ENCODE measurements around the gene WDR20.
"Not testable (repeated sequence)": the region's sequence is repeated elsewhere in the genome, so short reads cannot be mapped to it uniquely, and the experiment has no call there.

WDR20 gene

GRCh38 chr14:102140027-102140749 lies 491 bp downstream of the WDR20 start:
- in situ Hi-C loops (cut with HindIII; ENCODE audit: low pct_unique_long_range_greater_than_20kb, low sequenced_read_pairs) = no loop called here
- peak in 1 of 2 experiments; percentile 44 for DNase-seq (ENCODE audit: low read depth in 1 of 2, low spot score in 1 of 2)
- TF ChIP-seq JUND (IDR thresholded peaks at IDR 0.05; ENCODE audit: low read depth) = no peak

- DNase-seq (ENCODE audit: low read depth in 1 of 2, low spot score in 1 of 2) = peak; percentile 27 to 63
- in situ Hi-C loops (cut with HindIII; ENCODE audit: low pct_unique_long_range_greater_than_20kb, low sequenced_read_pairs) = no loop called here
- no peak for TF ChIP-seq JUND (IDR thresholded peaks at IDR 0.05; ENCODE audit: low read depth)
Measured at GRCh38 chr14:102140750-102141145, 1.1 kb downstream of the WDR20 start.

- no peak for DNase-seq (ENCODE audit: low read depth in 1 of 2, low spot score in 1 of 2)
- in situ Hi-C loops (cut with HindIII; ENCODE audit: low pct_unique_long_range_greater_than_20kb, low sequenced_read_pairs) = no loop called here
- no peak for TF ChIP-seq JUND (IDR thresholded peaks at IDR 0.05; ENCODE audit: low read depth)
Measured at GRCh38 chr14:102141797-102142196, 2.1 kb downstream of the WDR20 start.

- TF ChIP-seq JUND (IDR thresholded peaks at IDR 0.05; ENCODE audit: low read depth) = no peak
- in situ Hi-C loops (cut with HindIII; ENCODE audit: low pct_unique_long_range_greater_than_20kb, low sequenced_read_pairs) = no loop called here
- DNase-seq (ENCODE audit: low read depth in 1 of 2, low spot score in 1 of 2) = no peak
Measured at GRCh38 chr14:102144914-102145313, 5.2 kb downstream of the WDR20 start.

- no peak for DNase-seq (ENCODE audit: low read depth in 1 of 2, low spot score in 1 of 2)
- no peak for TF ChIP-seq JUND (IDR thresholded peaks at IDR 0.05; ENCODE audit: low read depth)
- in situ Hi-C loops (cut with HindIII; ENCODE audit: low pct_unique_long_range_greater_than_20kb, low sequenced_read_pairs) = no loop called here
Measured at GRCh38 chr14:102145395-102145794, 5.7 kb downstream of the WDR20 start.

- in situ Hi-C loops (cut with HindIII; ENCODE audit: low pct_unique_long_range_greater_than_20kb, low sequenced_read_pairs) = no loop called here
- DNase-seq (ENCODE audit: low read depth in 1 of 2, low spot score in 1 of 2) = no peak
Measured at GRCh38 chr14:102146423-102146822, 6.7 kb downstream of the WDR20 start.

GRCh38 chr14:102150083-102150482 lies 10.4 kb downstream of the WDR20 start:
- no peak for TF ChIP-seq JUND (IDR thresholded peaks at IDR 0.05; ENCODE audit: low read depth)
- DNase-seq (ENCODE audit: low read depth in 1 of 2, low spot score in 1 of 2) = no peak
- in situ Hi-C loops (cut with HindIII; ENCODE audit: low pct_unique_long_range_greater_than_20kb, low sequenced_read_pairs) = no loop called here

More at GRCh38 chr14:102146423-102146822, 6.7 kb downstream of the WDR20 start:
- no peak for TF ChIP-seq JUND (IDR thresholded peaks at IDR 0.05; ENCODE audit: low read depth)

- in situ Hi-C loops (cut with HindIII; ENCODE audit: low pct_unique_long_range_greater_than_20kb, low sequenced_read_pairs) = no loop called here
- DNase-seq (ENCODE audit: low read depth in 1 of 2, low spot score in 1 of 2) = no peak
- no peak for TF ChIP-seq JUND (IDR thresholded peaks at IDR 0.05; ENCODE audit: low read depth)
Measured at GRCh38 chr14:102150744-102151143, 11.0 kb downstream of the WDR20 start.

- in situ Hi-C loops (cut with HindIII; ENCODE audit: low pct_unique_long_range_greater_than_20kb, low sequenced_read_pairs); DNase-seq (ENCODE audit: low read depth in 1 of 2, low spot score in 1 of 2): not testable (repeated sequence)
Measured at GRCh38 chr14:102151411-102151810, 11.7 kb downstream of the WDR20 start.

- DNase-seq (ENCODE audit: low read depth in 1 of 2, low spot score in 1 of 2) = no peak
Measured at GRCh38 chr14:102154121-102154520, 14.4 kb downstream of the WDR20 start.

GRCh38 chr14:102154821-102155549 lies 15.3 kb downstream of the WDR20 start:
- no peak for DNase-seq (ENCODE audit: low read depth in 1 of 2, low spot score in 1 of 2)
- in situ Hi-C loops (cut with HindIII; ENCODE audit: low pct_unique_long_range_greater_than_20kb, low sequenced_read_pairs) = no loop called here
- TF ChIP-seq JUND (IDR thresholded peaks at IDR 0.05; ENCODE audit: low read depth) = no peak

More at GRCh38 chr14:102154121-102154520, 14.4 kb downstream of the WDR20 start:
- in situ Hi-C loops (cut with HindIII; ENCODE audit: low pct_unique_long_range_greater_than_20kb, low sequenced_read_pairs) = no loop called here
- no peak for TF ChIP-seq JUND (IDR thresholded peaks at IDR 0.05; ENCODE audit: low read depth)

GRCh38 chr14:102157346-102157745 lies 17.6 kb downstream of the WDR20 start:
- no peak for TF ChIP-seq JUND (IDR thresholded peaks at IDR 0.05; ENCODE audit: low read depth)
- in situ Hi-C loops (cut with HindIII; ENCODE audit: low pct_unique_long_range_greater_than_20kb, low sequenced_read_pairs) = no loop called here

GRCh38 chr14:102158797-102159196 lies 19.1 kb downstream of the WDR20 start:
- in situ Hi-C loops (cut with HindIII; ENCODE audit: low pct_unique_long_range_greater_than_20kb, low sequenced_read_pairs) = no loop called here
- no peak for TF ChIP-seq JUND (IDR thresholded peaks at IDR 0.05; ENCODE audit: low read depth)
- no peak for DNase-seq (ENCODE audit: low read depth in 1 of 2, low spot score in 1 of 2)

More at GRCh38 chr14:102157346-102157745, 17.6 kb downstream of the WDR20 start:
- DNase-seq (ENCODE audit: low read depth in 1 of 2, low spot score in 1 of 2) = no peak
